Pancreas (tissue), 10 donors: ENCODE results near the gene SLC1A2. TPM values are rescaled to one million over a fixed set of nuclear protein-coding genes. Genes with fewer than 3 reads are reported as not detected.

Source experiments
- ATAC-seq, 4 donors: fragments of 200-7000 bp; cut with Tn5 transposase; one replicate each; pipeline versions ENCODE4 v1.8.0 to v1.9.1; 2020; ENCODE audit warnings: mild to moderate bottlenecking in 4 of 4, moderate library complexity in 4 of 4
- DNase-seq, 6 donors: peaks; one replicate each; pipeline ENCODE4 v3.0.0-alpha.2; 2020
- FAIRE-seq: peaks from 2 replicates; lab custom pipeline; 2012; peaks lifted over from hg19 to GRCh38; lab: Jason Lieb, UNC
- H3K27ac ChIP-seq, 4 donors: fragments of 200-600 bp; sonication (generic); 1 replicate in 3 of 4; 2 replicates in 1 of 4; pipeline versions ENCODE4 v1.5.0 to v1.8.0; 2020
- H3K27me3 ChIP-seq, 4 donors: fragments of 200-600 bp; one replicate each; pipeline ENCODE4 v1.8.0; 2021
- H3K36me3 ChIP-seq, 3 donors: fragments of 200-600 bp; sonication (generic) in 1 of 3; one replicate each; pipeline versions ENCODE4 v1.5.0 to v1.8.0; 2020 to 2021
- H3K4me1 ChIP-seq, 3 donors: fragments of 200-600 bp; one replicate each; pipeline ENCODE4 v1.8.0; 2021
- H3K4me3 ChIP-seq, 4 donors: fragments of 200-600 bp; sonication (generic) in 2 of 4; one replicate each; pipeline versions ENCODE4 v1.5.0 to v1.8.0; 2020 to 2021
- H3K9me3 ChIP-seq, 4 donors: fragments of 200-600 bp; one replicate each; pipeline ENCODE4 v1.8.0; 2021
- WGBS, 2 donors: extraction: QIAGEN DNeasy Blood & Tissue Kit; methylation state at CpG; one replicate each; pipeline ENCODE4 v1.1.7; 2013; 5-methylcytosine and 5-hydroxymethylcytosine counted together
- intact Hi-C, 3 donors: fragments of 100-400 bp; cut with DNase I; formaldehyde crosslinking; loops; one replicate each; pipeline versions ENCODE4 v1.11.1 to v1.14.2; 2022
- polyA plus RNA-seq, 2 donors: library from polyadenylated mRNA; stranded (reverse); fragments of 200-250 nt; gene quantifications; one replicate each; pipeline ENCODE4 v1.2.3, GENCODE V29; 2013
- total RNA-seq, 6 donors: library from RNA; stranded (reverse); fragmentation: NEBNext Ultra II Directional in 4 of 6; extraction: Animal tissue kit (Norgen Biotek cat#: 25700) in 4 of 6; gene quantifications; one replicate each; pipeline versions ENCODE4 v1.2.1 to v1.2.4, GENCODE V29; 2021 to 2023
- TF ChIP-seq, protein P1 (sequence below), 4 donors: fragments of 200-600 bp; sonication (generic) in 3 of 4; IDR thresholded peaks; one replicate each; pipeline versions ENCODE4 v1.5.0 to v1.8.0; 2021; ENCODE audit warnings: antibody characterized with exemption in 4 of 4
- donor health status: healthy with polysubstance abuse.
- donor health status: DM: no; HTN: no; CAD: no; lungs with moderate emphysema.
- donor health status: DM: no; HTN: no; CAD: no.
- donor health status: control.
- donor health status: control.
- donor health status: Bipolar disorder and iron deficiency.
- donor health status: DM: yes; HTN: yes; CAD: no.
- donor health status: DM: no; HTN: no; CAD: no.
- donor health status: DM: no; HTN: no; CAD: no.
- donor health status: DM: yes; HTN: yes; CAD: no.

SLC1A2 gene
- total and polyA plus RNA-seq, 8 donors = 4.7 to 62.5 (median 35.3) TPM

GRCh38 chr11:35404388-35404775, 15.0 kb downstream of the SLC1A2 start:
- no peak for FAIRE-seq
- Histone ChIP-seq H3K4me1 (peaks cover 11 to 20% (median 20%) of the 10 kb centered on the region in 3 donors), H3K27ac (peak overlapping the region; percentile 63 to 87 (median 72)), H3K36me3 (no peaks in the 10 kb centered on the region), H3K4me3 (peak overlapping the region in 3 of 4 donors; percentile 16 to 46 (median 31)), H3K27me3 (no peaks in the 10 kb centered on the region), H3K9me3 (no peaks in the 10 kb centered on the region)
- DNase-seq = peak; percentile 81 to 89 (median 86)
- TF ChIP-seq, protein P1, sequence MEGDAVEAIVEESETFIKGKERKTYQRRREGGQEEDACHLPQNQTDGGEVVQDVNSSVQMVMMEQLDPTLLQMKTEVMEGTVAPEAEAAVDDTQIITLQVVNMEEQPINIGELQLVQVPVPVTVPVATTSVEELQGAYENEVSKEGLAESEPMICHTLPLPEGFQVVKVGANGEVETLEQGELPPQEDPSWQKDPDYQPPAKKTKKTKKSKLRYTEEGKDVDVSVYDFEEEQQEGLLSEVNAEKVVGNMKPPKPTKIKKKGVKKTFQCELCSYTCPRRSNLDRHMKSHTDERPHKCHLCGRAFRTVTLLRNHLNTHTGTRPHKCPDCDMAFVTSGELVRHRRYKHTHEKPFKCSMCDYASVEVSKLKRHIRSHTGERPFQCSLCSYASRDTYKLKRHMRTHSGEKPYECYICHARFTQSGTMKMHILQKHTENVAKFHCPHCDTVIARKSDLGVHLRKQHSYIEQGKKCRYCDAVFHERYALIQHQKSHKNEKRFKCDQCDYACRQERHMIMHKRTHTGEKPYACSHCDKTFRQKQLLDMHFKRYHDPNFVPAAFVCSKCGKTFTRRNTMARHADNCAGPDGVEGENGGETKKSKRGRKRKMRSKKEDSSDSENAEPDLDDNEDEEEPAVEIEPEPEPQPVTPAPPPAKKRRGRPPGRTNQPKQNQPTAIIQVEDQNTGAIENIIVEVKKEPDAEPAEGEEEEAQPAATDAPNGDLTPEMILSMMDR (IDR thresholded peaks at IDR 0.05) = peak in 3 of 4 donors; percentile 23 to 52 (median 49)
- ATAC-seq = peak; percentile 84 to 92 (median 86)
- intact Hi-C loops = loop anchor here in 1 of 3 donors (10.0 kb wide), 1 partner anchor 410 kb away; no protein-coding TSS in a partner anchor
- WGBS, 2 donors = 26 to 31% methylated on average over 7 of the region's 7 CpGs

DNA sequence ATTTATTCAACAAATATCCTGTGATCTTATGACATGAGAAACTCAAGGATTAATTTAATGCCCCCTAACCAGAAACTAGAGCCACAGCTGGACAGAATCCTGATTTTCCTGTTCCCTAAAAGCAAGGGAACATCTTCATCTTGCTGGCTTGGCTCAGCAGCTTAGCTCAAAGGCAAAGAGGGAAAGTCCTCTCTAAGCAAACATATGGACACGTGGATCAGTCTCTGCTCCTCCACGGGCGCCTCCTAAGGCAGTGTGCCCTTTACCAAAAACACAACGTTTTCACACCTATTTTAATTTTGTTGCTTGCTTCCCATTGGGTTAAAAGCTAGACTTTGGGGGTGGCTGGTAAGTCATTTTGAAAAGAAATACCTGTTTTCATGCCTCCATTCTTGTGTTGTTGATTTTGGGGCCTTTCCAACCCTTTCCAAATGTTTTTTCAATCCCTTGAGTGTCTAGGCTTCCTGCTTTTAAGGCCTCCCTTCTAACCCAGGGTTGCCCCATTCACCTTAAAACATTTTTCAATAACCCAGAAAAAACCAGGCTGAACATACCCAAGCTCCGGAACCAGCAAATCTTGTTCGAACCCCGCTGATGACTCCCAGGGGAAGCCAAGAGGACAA, 15.5 kb downstream of the SLC1A2 start:
- no peak for FAIRE-seq
- no peak for DNase-seq
- 30 to 32% methylated on average over 7 of the region's 7 CpGs for WGBS, 2 donors
- ATAC-seq = peak; percentile 49 to 54 (median 54)
- H3K27ac ChIP-seq = peak overlapping the region; percentile 63 to 87 (median 72)
- H3K27me3 ChIP-seq = no peaks in the 10 kb centered on the region
- no peaks in the 10 kb centered on the region for H3K36me3 ChIP-seq
- H3K4me1 ChIP-seq = peaks cover 11 to 20% (median 20%) of the 10 kb centered on the region in 3 donors
- TF ChIP-seq, protein P1 (IDR thresholded peaks at IDR 0.05) = no peak
- intact Hi-C loops = loop anchor here in 1 of 3 donors (10.0 kb wide), 1 partner anchor 409 kb away; no protein-coding TSS in a partner anchor
- peak overlapping the region in 3 of 4 donors; percentile 16 to 46 (median 31) for H3K4me3 ChIP-seq
- no peaks in the 10 kb centered on the region for H3K9me3 ChIP-seq

GRCh38 chr11:35402751-35403660, 16.4 kb downstream of the SLC1A2 start:
- 43% methylated on average over 9 of the region's 9 CpGs for WGBS, 2 donors
- H3K27ac ChIP-seq = peak overlapping the region; percentile 10 to 87 (median 69)
- no peaks in the 10 kb centered on the region for H3K9me3 ChIP-seq
- no peaks in the 10 kb centered on the region for H3K27me3 ChIP-seq
- FAIRE-seq (no peak), ATAC-seq (peak; percentile 27 to 75 (median 69)), DNase-seq (no peak)
- TF ChIP-seq, protein P1 (IDR thresholded peaks at IDR 0.05) = no peak
- no peaks in the 10 kb centered on the region for H3K36me3 ChIP-seq
- intact Hi-C loops = loop anchor here in 1 of 3 donors (10.0 kb wide), 1 partner anchor 408 kb away; no protein-coding TSS in a partner anchor
- peaks cover 11 to 20% (median 20%) of the 10 kb centered on the region in 3 donors for H3K4me1 ChIP-seq
- peak overlapping the region in 3 of 4 donors; percentile 16 to 46 (median 31) for H3K4me3 ChIP-seq

GRCh38 chr11:35398881-35399280, 20.5 kb downstream of the SLC1A2 start:
- Histone ChIP-seq H3K36me3 (no peaks in the 10 kb centered on the region), H3K27me3 (no peaks in the 10 kb centered on the region), H3K27ac (no peak overlapping the region), H3K4me1 (peaks cover 11 to 20% (median 17%) of the 10 kb centered on the region in 3 donors), H3K9me3 (no peaks in the 10 kb centered on the region), H3K4me3 (no peak overlapping the region)
- no peak for FAIRE-seq
- intact Hi-C loops = loop anchor here in 1 of 3 donors (10.0 kb wide), 2 partner anchors 404 to 464 kb away; no protein-coding TSS in a partner anchor
- WGBS, 2 donors = 21 to 23% methylated on average over 1 of the region's 1 CpG
- ATAC-seq = no peak
- DNase-seq = no peak
- TF ChIP-seq, protein P1 (IDR thresholded peaks at IDR 0.05) = no peak
